Heart left ventricle (tissue), 16 donors: ENCODE results near the gene FOXD4. TPM values are rescaled to one million over a fixed set of nuclear protein-coding genes. Genes with fewer than 3 reads are reported as not detected.
"Not testable (repeated sequence)": the region's sequence is repeated elsewhere in the genome, so short reads cannot be mapped to it uniquely, and the experiment has no call there.

ENCODE experiments used
- ATAC-seq, 4 donors: fragments of 200-7000 bp; cut with Tn5 transposase; one replicate each; pipeline ENCODE4 v1.9.1; 2020 to 2022; ENCODE audit warnings: moderate library complexity in 4 of 4, mild to moderate bottlenecking in 3 of 4, moderate number of reproducible peaks in 1 of 4
- DNase-seq, 5 donors: peaks; one replicate each; pipeline ENCODE4 v3.0.0-alpha.2; 2020
- H3K27ac ChIP-seq, 12 donors: fragments of 200-600 bp; sonication (generic) in 4 of 12; one replicate each; pipeline versions ENCODE4 v1.5.0 to v1.8.0; 2016 to 2022; ENCODE audit warnings: mild to moderate bottlenecking in 2 of 12
- H3K27me3 ChIP-seq, 9 donors: fragments of 200-600 bp; sonication (generic) in 2 of 9; one replicate each; pipeline versions ENCODE4 v1.5.1 to v1.8.0; 2016 to 2022; ENCODE audit warnings: mild to moderate bottlenecking in 3 of 9
- H3K36me3 ChIP-seq, 9 donors: fragments of 200-600 bp; sonication (generic) in 2 of 9; one replicate each; pipeline versions ENCODE4 v1.5.0 to v1.8.0; 2018 to 2022; ENCODE audit warnings: mild to moderate bottlenecking in 2 of 9
- H3K4me1 ChIP-seq, 12 donors: fragments of 200-600 bp; sonication (generic) in 4 of 12; one replicate each; pipeline versions ENCODE4 v1.5.0 to v1.8.0; 2016 to 2022; ENCODE audit warnings: mild to moderate bottlenecking in 3 of 12
- H3K4me3 ChIP-seq, 12 donors: fragments of 200-600 bp; sonication (generic) in 4 of 12; one replicate each; pipeline versions ENCODE4 v1.5.0 to v1.8.0; 2017 to 2022; ENCODE audit warnings: mild to moderate bottlenecking in 9 of 12, moderate library complexity in 4 of 12
- H3K9me3 ChIP-seq, 12 donors: fragments of 200-600 bp; sonication (generic) in 4 of 12; one replicate each; pipeline versions ENCODE4 v1.5.0 to v1.8.0; 2016 to 2022; ENCODE audit warnings: mild to moderate bottlenecking in 1 of 12
- WGBS, 4 donors: extraction: QIAGEN DNeasy Blood & Tissue Kit in 2 of 4; methylation state at CpG; one replicate each; pipeline versions ENCODE4 v1.1.5 to v1.1.7; 2013 to 2018; 5-methylcytosine and 5-hydroxymethylcytosine counted together
- intact Hi-C, 10 donors: fragments of 100-400 bp; cut with DNase I; formaldehyde crosslinking; loops; one replicate each; pipeline versions ENCODE4 v1.11.1 to v1.14.2; 2022
- polyA plus RNA-seq, 2 donors: library from polyadenylated mRNA; stranded (reverse); fragments of 200-250 nt; gene quantifications; one replicate each; pipeline ENCODE4 v1.2.3, GENCODE V29; 2013
- total RNA-seq, 9 donors: library from RNA; depleted of rRNA in 2 of 9; stranded (reverse); fragments of >200 nt in 2 of 9; fragmentation: NEBNext Ultra II Directional in 3 of 9; extraction: Animal tissue kit (Norgen Biotek cat#: 25700) in 3 of 9; gene quantifications; one replicate each; pipeline versions ENCODE4 v1.1.0 to v1.2.4, GENCODE V29; 2016 to 2023
- TF ChIP-seq, protein P1 (sequence below), 12 donors: fragments of 200-600 bp; sonication (generic) in 4 of 12; IDR thresholded peaks; one replicate each; pipeline versions ENCODE4 v1.5.0 to v1.8.0; 2018 to 2022; ENCODE audit warnings: antibody characterized with exemption in 12 of 12, mild to moderate bottlenecking in 5 of 12
- donor health status: ischemic (EF 13 %, LVEDD 7.1; RV severe dilation, severe dysfunction).
- donor health status: healthy with polysubstance abuse.
- donor health status: DM: no; HTN: yes; CAD: no.
- donor health status: DM: no; HTN: no; CAD: no.
- donor health status: ischemic (EF 25% LVEDD 6.9; RV normal size, moderate dysfunction).
- donor health status: ischemic (EF 25% LVEDD 5.7; RV mildly dilated, moderate dysfunction).
- donor health status: healthy.
- donor health status: DM: yes; HTN: yes; CAD: no.
- donor health status: ischemic (EF 35%, LVEDD 5.7; RV mildly dilated, moderate dysfunction).
- donor health status: nonischemic (EF 11% LVEDD 7.7; RV severe dilation, severe dysfunction).
- donor health status: DM: yes; HTN: yes; CAD: no.
- donor health status: PGD.
- donor health status: ischemic (EF 29% LVEDD 5.4; RV normal size, mild dysfunction).
- donor health status: nonischemic (EF 23%, LVEDD 6.1; RV moderate dilation, normal function).

Gene FOXD4
- total and polyA plus RNA-seq, 11 donors: 0.08 to 0.26 (median 0.12) TPM; not detected in 7

DNA sequence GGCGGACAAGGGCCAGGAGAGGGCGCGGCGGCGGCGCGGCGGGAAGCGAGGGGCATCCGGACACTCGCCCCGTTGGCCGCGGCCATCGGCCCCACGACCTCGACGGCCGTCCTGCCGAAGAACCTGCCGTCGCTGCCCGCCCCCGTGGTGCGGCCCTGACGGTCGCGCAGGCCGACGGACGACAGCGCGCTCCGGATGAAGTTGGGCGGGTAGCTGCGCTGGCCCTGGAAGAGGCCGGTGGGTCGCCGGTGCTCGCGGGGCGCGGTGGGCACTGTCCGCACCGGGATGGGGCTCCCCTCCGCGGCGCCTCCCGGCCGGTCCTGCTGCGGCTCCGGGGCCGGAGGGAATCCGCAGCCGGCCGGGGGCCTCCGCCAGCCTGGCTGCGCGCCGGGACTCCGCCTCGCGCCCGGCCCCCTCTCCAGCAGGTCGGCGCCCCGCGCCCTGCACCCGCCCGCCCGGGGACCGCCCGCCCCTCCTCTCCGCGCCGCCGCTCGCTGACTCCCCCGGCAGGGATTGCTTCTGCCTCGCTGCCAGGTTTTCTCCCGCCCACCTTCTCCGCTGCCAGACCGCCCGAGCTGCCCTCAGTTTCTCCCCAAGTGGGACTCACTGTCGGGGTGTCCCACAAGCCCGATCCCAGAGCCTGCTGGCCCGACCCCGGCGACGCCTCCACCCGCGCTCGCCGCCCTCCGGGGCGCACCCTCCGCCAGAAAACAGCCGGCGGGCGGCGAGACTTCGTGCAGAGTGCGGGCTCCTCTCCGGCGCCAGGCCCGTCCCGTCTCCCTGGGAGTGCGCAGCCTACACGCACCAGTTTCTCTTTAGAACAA is 44.9 kb downstream of the FOXD4 start:
- H3K27me3 ChIP-seq: peaks cover 0 to 10% (median 0%) of the 10 kb centered on the region in 9 donors
- ATAC-seq (peak in 3 of 4 donors; percentile 60 to 67 (median 61)), DNase-seq (peak; percentile 23 to 69 (median 28))
- H3K36me3 ChIP-seq, H3K9me3 ChIP-seq, intact Hi-C loops, H3K4me1 ChIP-seq: not testable (repeated sequence)
- 0 to 1% (median 1%) methylated on average over 5 to 109 of the region's 109 CpGs for WGBS, 4 donors
- peak overlapping the region in 9 of 12 donors; percentile 23 to 77 (median 57) for H3K27ac ChIP-seq
- H3K4me3 ChIP-seq: peak overlapping the region in 11 of 12 donors; percentile 40 to 62 (median 50)
- TF ChIP-seq, protein P1, sequence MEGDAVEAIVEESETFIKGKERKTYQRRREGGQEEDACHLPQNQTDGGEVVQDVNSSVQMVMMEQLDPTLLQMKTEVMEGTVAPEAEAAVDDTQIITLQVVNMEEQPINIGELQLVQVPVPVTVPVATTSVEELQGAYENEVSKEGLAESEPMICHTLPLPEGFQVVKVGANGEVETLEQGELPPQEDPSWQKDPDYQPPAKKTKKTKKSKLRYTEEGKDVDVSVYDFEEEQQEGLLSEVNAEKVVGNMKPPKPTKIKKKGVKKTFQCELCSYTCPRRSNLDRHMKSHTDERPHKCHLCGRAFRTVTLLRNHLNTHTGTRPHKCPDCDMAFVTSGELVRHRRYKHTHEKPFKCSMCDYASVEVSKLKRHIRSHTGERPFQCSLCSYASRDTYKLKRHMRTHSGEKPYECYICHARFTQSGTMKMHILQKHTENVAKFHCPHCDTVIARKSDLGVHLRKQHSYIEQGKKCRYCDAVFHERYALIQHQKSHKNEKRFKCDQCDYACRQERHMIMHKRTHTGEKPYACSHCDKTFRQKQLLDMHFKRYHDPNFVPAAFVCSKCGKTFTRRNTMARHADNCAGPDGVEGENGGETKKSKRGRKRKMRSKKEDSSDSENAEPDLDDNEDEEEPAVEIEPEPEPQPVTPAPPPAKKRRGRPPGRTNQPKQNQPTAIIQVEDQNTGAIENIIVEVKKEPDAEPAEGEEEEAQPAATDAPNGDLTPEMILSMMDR (IDR thresholded peaks at IDR 0.05): peak in 2 of 12 donors; percentile 1 to 12

Other genes starting within 250 kb of the FOXD4 start
- gene WASHC1, start 89.0 kb downstream of the FOXD4 start, total RNA-seq: 10 to 100 TPM in 1 of 9 donors, 1 to 10 TPM in 8; 2.7 to 14.7 (median 9.2) TPM
- gene WASHC1, start 89.0 kb downstream of the FOXD4 start, polyA plus RNA-seq: 10 to 100 TPM in 1 of 2 donors, 1 to 10 TPM in 1; 9.5 to 10.9 TPM
- gene ZNG1A, start 60.6 kb upstream of the FOXD4 start, total RNA-seq: 10 to 100 TPM in 8 of 9 donors, 1 to 10 TPM in 1; 8.1 to 27.9 (median 20.6) TPM
- 10 to 100 TPM; 15.0 to 55.6 TPM for gene ZNG1A, start 60.6 kb upstream of the FOXD4 start, polyA plus RNA-seq
- gene DOCK8, start 96.4 kb upstream of the FOXD4 start, total RNA-seq: 10 to 100 TPM in 2 of 9 donors, 1 to 10 TPM in 7; 2.2 to 36.1 (median 3.0) TPM
- gene DOCK8, start 96.4 kb upstream of the FOXD4 start, polyA plus RNA-seq: 1 to 10 TPM; 1.2 to 1.3 TPM